NCI-H2029 treated with DMSO at 0.1 percent for 48 hours (cell line): Measurements from ENCODE around the gene CLCA2.
A peak's percentile ranks its signal among the peaks of the same experiment; 100 is the strongest.
"Not testable (repeated sequence)": the region's sequence is repeated elsewhere in the genome, so short reads cannot be mapped to it uniquely, and the experiment has no call there.

Experiments
- DNase-seq: peaks from one replicate; lab custom pipeline; 2025; lab: John Stamatoyannopoulos, UW

Gene CLCA2

GRCh38 chr1:86472152-86472551, 48.2 kb downstream of the CLCA2 start:
- DNase-seq: no peak

GRCh38 chr1:86472767-86473166, 48.8 kb downstream of the CLCA2 start:
- DNase-seq: no peak

- DNase-seq: no peak
Measured at GRCh38 chr1:86477256-86477655, 53.3 kb downstream of the CLCA2 start.

GRCh38 chr1:86477682-86478081, 53.7 kb downstream of the CLCA2 start:
- no peak for DNase-seq

GRCh38 chr1:86478416-86479156, 54.6 kb downstream of the CLCA2 start:
- DNase-seq: no peak

- DNase-seq: no peak
Measured at GRCh38 chr1:86481966-86482365, 58.0 kb downstream of the CLCA2 start.

GRCh38 chr1:86487131-86487810, 63.3 kb downstream of the CLCA2 start:
- no peak for DNase-seq

- DNase-seq: no peak
Measured at GRCh38 chr1:86487811-86488141, 63.8 kb downstream of the CLCA2 start.

GRCh38 chr1:86489242-86489878, 65.4 kb downstream of the CLCA2 start:
- no peak for DNase-seq

- no peak for DNase-seq
Measured at GRCh38 chr1:86491171-86491950, 67.4 kb downstream of the CLCA2 start.

GRCh38 chr1:86498281-86498680, 74.3 kb downstream of the CLCA2 start:
- DNase-seq: no peak

- peak; percentile 57 for DNase-seq
Measured at GRCh38 chr1:86499987-86500593, 76.1 kb downstream of the CLCA2 start.

- DNase-seq: no peak
Measured at GRCh38 chr1:86500714-86501113, 76.7 kb downstream of the CLCA2 start.

GRCh38 chr1:86502125-86502646, 78.2 kb downstream of the CLCA2 start:
- not testable (repeated sequence) for DNase-seq

- DNase-seq: no peak
Measured at GRCh38 chr1:86502721-86503405, 78.9 kb downstream of the CLCA2 start.

- no peak for DNase-seq
Measured at GRCh38 chr1:86503406-86504136, 79.6 kb downstream of the CLCA2 start.

- no peak for DNase-seq
Measured at GRCh38 chr1:86504137-86504479, 80.1 kb downstream of the CLCA2 start.

- DNase-seq: no peak
Measured at GRCh38 chr1:86504895-86505563, 81.1 kb downstream of the CLCA2 start.

GRCh38 chr1:86505564-86505902, 81.6 kb downstream of the CLCA2 start:
- no peak for DNase-seq
